Endometrial microvascular endothelial cells (primary cell): ENCODE data around the gene C1orf159. TPM values are rescaled to one million over a fixed set of nuclear protein-coding genes. Genes with fewer than 3 reads are reported as not detected.

Experiments
- in situ Hi-C: cut with HindIII; loops from 2 replicates; pipeline ENCODE4 v1.10.0; 2017; ENCODE audit warnings: low sequenced_read_pairs, low pct_unique_long_range_greater_than_20kb; ENCODE audit errors: inconsistent ontology term
- total RNA-seq: library from RNA; depleted of rRNA; stranded (reverse); fragments of >200 nt; gene quantifications from one replicate; pipeline ENCODE4 v1.2.3, GENCODE V29; 2015; ENCODE audit errors: inconsistent ontology term

C1orf159 gene
- total RNA-seq, 1 donor from 2014 or later = 22.3 TPM

GRCh38 chr1:1135339-1136136, 19.6 kb upstream of the C1orf159 start:
- in situ Hi-C loops = no loop called here

DNA sequence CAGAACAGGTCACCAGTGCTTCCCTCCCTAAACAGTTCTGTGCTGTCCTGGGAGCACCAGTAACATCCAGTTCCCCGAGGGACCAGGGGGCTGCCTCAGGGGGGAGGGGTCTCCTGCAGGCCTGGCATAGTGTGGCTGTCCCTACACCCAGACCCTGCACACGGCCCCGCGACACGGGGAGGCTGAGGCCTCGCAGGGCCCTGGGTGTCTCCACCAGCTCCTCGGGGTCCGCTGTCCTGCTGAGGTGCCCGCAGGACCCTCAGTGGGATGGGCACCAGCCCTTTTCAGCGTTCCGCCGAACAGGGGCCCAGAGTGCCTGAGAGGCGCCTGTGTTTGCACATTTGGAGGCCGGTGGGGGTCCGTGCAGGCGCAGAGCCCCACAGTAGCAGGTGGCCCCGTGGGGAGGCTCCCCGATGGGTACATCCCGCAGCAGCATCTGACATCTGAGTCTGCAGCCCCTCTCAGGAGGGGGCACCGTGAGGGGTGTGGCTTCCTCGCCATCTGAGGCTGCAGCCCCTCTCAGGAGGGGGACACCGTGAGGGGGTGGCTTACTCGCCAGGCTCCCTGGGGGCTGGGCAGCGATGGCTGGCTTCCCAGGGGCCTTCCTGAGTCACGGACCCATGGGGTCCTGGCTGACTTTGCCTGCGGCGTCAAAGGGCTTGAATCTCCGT, 18.5 kb upstream of the C1orf159 start:
- in situ Hi-C loops = no loop called here

DNA sequence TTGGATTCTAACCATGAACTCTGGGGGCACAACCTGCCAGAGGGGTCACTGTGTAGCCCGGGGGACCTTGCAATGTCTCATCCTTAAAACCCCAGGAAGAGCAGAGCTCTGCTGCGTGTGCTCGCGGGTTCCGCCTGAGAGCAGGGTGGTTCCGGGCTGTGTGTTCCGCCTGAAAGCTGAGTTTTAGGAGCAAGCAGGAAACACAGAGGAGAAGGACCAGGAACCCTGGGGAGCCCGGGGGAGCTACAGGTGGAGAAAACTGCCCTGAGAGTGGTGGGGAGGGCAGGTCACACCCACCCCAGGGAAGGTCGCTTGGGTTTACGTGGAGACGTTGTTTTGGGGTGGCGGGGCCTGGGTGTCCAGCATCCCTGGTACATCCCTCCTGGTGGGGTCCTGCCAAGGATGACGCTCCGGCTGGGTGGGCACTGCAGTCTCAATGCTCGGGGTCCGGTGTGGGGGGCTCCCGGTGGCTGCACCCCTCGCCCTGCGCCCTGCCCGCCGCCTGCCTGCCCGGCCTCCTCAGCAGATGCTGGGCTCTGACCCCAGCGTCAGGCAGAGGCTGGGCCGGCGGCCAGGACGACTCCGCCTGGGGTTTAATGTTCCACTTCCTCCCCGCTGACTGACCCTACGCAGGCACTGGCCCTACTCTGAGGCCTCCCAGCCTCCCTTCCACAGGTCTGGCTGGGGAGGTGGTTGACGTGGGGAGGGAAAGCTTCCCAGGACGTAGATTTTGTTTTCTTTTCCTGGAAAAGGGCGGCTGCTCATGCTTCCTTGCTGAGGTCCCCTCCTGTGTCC, 17.3 kb upstream of the C1orf159 start:
- in situ Hi-C loops = no loop called here

- in situ Hi-C loops = no loop called here
Observed at GRCh38 chr1:1132042-1132950, 16.4 kb upstream of the C1orf159 start.

- in situ Hi-C loops = no loop called here
Observed at GRCh38 chr1:1130206-1131120, 14.6 kb upstream of the C1orf159 start.

DNA sequence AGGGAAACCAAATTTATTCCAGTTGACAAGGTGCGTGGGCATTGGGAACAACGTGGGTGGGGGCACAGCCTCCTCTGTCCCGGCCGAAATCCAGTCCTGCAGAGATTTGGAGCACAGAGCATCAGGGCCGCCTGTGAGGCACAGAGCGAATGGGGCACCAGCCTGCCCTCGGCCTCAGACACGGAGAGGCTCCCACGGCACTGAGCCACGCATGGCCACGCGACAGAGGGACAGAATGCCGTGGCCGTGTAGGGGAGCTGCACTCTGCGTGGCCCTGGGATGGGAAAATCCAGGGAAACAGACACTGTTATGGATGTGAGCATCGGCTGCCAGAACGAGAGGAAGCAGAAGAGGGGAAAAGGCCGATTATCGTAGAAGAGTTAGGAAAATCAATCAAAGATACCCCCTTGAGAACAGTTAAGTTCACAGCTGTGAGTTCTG, 13.5 kb upstream of the C1orf159 start:
- in situ Hi-C loops = no loop called here

DNA sequence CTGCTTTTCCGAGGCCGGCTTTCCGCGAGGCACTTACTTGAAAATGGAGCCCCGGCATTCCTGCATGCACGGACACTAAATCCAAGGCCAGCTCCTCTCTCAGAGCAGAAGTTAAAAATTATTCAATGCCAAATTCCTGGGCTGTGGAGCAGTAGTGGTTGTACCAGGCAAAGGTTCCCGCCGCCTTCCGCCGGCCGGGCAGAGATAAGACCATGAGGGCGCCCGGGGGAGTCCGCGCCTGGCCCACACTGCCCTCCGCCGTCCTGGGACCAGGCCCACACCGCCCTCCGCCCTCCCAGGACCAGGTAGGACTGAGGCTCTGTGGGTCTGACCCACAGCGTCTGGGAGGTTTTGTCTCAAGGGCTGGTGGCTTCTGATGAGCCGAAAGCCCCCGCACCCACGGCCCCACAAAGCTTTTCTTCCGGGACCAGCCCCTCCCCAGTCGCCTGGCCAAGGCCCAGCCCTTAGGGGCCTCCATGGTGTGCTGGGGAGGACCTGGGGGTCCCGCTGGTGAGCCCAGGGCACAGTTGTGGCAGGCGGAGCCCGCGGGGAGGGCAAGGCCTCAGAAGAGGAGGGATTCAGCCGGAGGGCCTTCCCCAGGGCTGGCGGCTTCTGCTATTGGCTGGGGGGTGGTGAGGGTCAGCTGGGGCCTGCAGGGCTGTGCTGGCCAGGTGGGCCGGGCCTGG, 12.7 kb upstream of the C1orf159 start:
- in situ Hi-C loops = no loop called here

GRCh38 chr1:1127551-1128451, 11.9 kb upstream of the C1orf159 start:
- in situ Hi-C loops = no loop called here

GRCh38 chr1:1125945-1126344, 10.1 kb upstream of the C1orf159 start:
- in situ Hi-C loops = no loop called here

- in situ Hi-C loops = no loop called here
Observed at GRCh38 chr1:1124786-1125642, 9.1 kb upstream of the C1orf159 start.

DNA sequence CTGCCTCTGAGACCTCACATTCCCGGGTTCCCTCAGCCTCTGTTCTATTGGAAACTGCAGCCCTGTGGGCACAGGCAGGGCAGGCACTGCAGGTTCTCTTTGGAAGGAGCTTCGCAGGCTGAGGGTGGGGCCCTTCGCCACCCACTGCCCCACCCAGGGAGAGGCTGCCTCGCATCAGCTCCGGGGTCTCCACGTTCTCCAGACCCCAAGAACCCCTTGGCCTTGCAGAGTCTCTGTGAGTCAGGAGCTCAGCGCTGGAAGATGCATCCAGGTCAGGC, 8.6 kb upstream of the C1orf159 start:
- in situ Hi-C loops = no loop called here

DNA sequence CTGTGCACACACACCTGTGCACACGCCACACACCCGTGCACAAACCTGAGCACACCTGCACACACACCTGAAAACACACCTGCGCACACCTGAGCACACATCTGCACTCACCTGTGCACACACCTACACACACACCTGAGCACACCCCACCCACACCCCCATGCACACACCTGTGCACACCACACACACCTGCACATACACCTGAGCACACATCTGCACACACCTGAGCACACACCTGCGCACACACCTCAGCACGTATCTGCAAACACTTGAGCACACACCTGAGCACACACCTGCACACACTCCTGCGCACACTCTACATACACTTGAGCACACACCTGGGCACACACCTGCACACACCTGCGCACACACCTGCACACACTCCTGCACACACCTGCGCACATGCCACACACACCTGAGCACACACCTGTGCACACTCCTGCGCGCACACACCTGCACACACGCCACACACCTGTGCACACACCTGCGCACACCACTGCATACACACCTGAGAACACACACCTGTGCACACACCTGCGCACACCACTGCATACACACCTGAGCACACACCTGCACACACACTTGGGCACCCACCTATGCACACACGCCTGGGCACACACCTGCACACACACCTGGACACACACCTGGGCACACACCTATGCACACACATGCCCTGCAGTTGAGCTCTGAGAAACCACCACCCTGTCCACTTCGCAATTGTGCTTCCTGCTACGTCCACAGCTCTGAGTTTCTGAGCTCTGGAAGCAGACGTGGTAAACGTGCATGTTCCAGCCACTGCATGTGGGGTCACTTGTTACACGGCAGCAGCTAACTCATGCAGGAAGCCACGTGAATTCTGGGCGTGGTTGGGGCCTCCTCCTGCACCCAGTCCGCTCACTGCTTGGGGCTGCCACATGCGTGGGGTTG, 8.0 kb upstream of the C1orf159 start:
- in situ Hi-C loops = no loop called here

- in situ Hi-C loops = no loop called here
Observed at GRCh38 chr1:1122981-1123480, 7.1 kb upstream of the C1orf159 start.

GRCh38 chr1:1122078-1122811, 6.4 kb upstream of the C1orf159 start:
- in situ Hi-C loops = no loop called here
